ENCODE results near the gene ZNF532.

- no peak for TF ChIP-seq POLR2A (IDR thresholded peaks at IDR 0.05)
- TF ChIP-seq CTCF (IDR thresholded peaks at IDR 0.05), result no peak
- TF ChIP-seq POLR2AphosphoS5 (IDR thresholded peaks at IDR 0.05; ENCODE audit: insufficient read depth in 1 of 2, low read depth in 1 of 2), result no peak
Observed at GRCh38 chr18:58848685-58849084, 16.0 kb upstream of the ZNF532 start.
